Tibial nerve (tissue), 3 donors: ENCODE data around the gene CCDC85C.

Source experiments
- POLR2A ChIP-seq, 2 donors: fragments of 450-650 bp; IDR thresholded peaks; one replicate each; pipeline ENCODE4 v1.6.1; 2017; ENCODE audit warnings: antibody characterized with exemption in 2 of 2, mild to moderate bottlenecking in 2 of 2, moderate library complexity in 2 of 2
- TF ChIP-seq, protein P1 (sequence below), 5 experiments: fragments of 200-600 bp in 3 of 5; fragments of 450-650 bp in 2 of 5; sonication (generic) in 3 of 5; IDR thresholded peaks; one replicate each; pipeline ENCODE4 v1.5.1; 2016 to 2019; ENCODE audit warnings: antibody characterized with exemption in 5 of 5, mild to moderate bottlenecking in 3 of 5, moderate library complexity in 2 of 5

DNA sequence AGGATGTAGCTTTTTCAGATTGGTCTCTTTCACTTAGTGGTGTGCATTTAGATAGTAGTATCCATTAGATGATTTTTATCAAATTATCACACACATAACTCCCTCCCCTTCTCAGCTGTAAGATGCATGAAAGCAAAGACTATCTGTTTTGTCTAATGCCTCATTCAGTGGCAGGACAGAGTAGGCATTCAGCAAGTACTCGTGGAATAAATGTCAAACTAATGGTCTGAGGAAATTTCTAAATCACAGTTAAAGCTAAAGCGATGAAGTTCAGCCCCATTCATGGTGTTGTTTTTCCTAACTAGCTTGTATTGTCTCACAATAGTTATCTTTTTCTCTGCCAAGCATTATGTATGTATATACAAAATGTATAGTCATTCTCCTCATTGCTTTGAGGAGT, 106.7 kb downstream of the CCDC85C start:
- TF ChIP-seq, protein P1, sequence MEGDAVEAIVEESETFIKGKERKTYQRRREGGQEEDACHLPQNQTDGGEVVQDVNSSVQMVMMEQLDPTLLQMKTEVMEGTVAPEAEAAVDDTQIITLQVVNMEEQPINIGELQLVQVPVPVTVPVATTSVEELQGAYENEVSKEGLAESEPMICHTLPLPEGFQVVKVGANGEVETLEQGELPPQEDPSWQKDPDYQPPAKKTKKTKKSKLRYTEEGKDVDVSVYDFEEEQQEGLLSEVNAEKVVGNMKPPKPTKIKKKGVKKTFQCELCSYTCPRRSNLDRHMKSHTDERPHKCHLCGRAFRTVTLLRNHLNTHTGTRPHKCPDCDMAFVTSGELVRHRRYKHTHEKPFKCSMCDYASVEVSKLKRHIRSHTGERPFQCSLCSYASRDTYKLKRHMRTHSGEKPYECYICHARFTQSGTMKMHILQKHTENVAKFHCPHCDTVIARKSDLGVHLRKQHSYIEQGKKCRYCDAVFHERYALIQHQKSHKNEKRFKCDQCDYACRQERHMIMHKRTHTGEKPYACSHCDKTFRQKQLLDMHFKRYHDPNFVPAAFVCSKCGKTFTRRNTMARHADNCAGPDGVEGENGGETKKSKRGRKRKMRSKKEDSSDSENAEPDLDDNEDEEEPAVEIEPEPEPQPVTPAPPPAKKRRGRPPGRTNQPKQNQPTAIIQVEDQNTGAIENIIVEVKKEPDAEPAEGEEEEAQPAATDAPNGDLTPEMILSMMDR (IDR thresholded peaks at IDR 0.05), result no peak
- TF ChIP-seq POLR2A (IDR thresholded peaks at IDR 0.05), result no peak
